ENCODE measurements around the gene SKAP1.

Gene SKAP1

DNA sequence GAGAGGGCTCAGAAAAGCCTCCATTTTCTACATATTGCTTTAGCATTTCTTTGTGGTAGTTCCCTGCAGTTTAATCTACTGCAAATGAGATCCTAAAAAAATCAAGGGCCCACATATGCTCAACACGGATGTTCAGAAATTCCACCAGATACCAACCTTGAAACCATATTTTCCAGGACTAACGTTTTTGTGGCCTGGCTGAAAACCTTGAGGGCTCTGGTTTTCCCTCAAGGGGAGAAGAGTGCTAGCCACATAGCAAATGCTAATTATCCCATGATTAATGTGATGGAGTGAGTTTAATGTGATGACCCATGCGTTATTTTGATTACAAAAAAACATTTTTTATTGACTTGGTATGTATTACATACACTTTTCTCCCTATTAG lies 253.6 kb downstream of the SKAP1 start:
- Histone ChIP-seq H3K27me3 (ENCODE audit: low read depth, low read length) (no peaks in the 10 kb centered on the region), H3K4me1 (ENCODE audit: low read length) (peaks cover 46% of the 10 kb centered on the region), H2AFZ (ENCODE audit: low read depth, low read length) (no peak overlapping the region), H3K9me3 (ENCODE audit: insufficient read depth, low read length) (no peaks in the 10 kb centered on the region), H3K79me2 (ENCODE audit: low read length) (no peaks in the 10 kb centered on the region), H3K9ac (ENCODE audit: low read length) (no peak overlapping the region), H3K4me2 (ENCODE audit: low read length) (no peak overlapping the region), H4K20me1 (ENCODE audit: insufficient read depth, low read length) (no peaks in the 10 kb centered on the region), H3K4me3 (ENCODE audit: low read length) (no peak overlapping the region), H3K36me3 (replicated peaks; ENCODE audit: low read depth, low read length) (no peaks in the 10 kb centered on the region), H3K27ac (ENCODE audit: low read length) (no peak overlapping the region)
- TF ChIP-seq, protein P1, sequence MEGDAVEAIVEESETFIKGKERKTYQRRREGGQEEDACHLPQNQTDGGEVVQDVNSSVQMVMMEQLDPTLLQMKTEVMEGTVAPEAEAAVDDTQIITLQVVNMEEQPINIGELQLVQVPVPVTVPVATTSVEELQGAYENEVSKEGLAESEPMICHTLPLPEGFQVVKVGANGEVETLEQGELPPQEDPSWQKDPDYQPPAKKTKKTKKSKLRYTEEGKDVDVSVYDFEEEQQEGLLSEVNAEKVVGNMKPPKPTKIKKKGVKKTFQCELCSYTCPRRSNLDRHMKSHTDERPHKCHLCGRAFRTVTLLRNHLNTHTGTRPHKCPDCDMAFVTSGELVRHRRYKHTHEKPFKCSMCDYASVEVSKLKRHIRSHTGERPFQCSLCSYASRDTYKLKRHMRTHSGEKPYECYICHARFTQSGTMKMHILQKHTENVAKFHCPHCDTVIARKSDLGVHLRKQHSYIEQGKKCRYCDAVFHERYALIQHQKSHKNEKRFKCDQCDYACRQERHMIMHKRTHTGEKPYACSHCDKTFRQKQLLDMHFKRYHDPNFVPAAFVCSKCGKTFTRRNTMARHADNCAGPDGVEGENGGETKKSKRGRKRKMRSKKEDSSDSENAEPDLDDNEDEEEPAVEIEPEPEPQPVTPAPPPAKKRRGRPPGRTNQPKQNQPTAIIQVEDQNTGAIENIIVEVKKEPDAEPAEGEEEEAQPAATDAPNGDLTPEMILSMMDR (IDR thresholded peaks at IDR 0.05; ENCODE audit: low read depth, low read length): no peak
- TF ChIP-seq EZH2phosphoT487 (IDR thresholded peaks at IDR 0.05; ENCODE audit: low read depth): no peak

DNA sequence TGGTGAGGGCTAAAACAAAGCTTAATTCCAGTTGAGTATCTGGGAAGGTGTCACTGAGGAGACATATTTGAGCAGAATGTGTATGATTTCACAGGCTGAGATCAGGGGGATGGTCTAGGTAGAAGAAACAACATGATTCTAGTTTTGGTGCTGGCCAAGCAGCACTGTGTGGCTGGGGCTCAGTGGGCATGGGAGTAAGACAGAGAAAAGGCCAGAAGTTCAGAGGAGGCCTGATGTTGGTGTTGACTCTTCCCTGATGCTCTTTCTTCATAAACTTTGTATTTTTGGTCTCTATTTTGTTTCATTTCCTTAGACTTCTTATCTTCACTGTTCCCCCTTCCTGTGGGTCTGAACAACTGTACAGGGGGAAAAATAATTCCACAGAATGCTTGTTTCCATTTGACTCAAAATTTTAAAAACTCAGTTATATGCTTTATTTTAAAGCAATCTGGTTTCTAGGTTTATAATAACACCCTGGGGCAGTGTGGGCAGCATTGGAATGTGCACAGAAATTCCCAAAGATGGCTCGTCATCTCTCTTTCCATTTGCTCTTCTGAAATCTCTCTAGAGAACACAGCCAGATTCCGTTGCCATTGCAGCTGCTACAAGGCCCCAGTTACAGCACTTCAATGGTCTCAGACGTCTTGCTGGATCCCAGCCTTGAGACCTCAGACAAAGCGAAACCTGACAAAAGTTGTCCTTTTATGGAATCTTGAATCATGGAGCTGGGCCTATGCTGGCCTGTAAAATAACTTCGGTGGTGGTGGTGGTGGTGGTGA lies 254.1 kb downstream of the SKAP1 start:
- Histone ChIP-seq H2AFZ (ENCODE audit: low read depth, low read length) (no peak overlapping the region), H3K27ac (ENCODE audit: low read length) (peak overlapping the region; percentile 16; the same call in 1 of the 2 replicates), H3K9ac (ENCODE audit: low read length) (no peak overlapping the region), H3K36me3 (replicated peaks; ENCODE audit: low read depth, low read length) (no peaks in the 10 kb centered on the region), H3K79me2 (ENCODE audit: low read length) (no peaks in the 10 kb centered on the region), H3K27me3 (ENCODE audit: low read depth, low read length) (no peaks in the 10 kb centered on the region), H3K4me2 (ENCODE audit: low read length) (peak overlapping the region; percentile 82), H3K4me1 (ENCODE audit: low read length) (peaks cover 46% of the 10 kb centered on the region), H3K4me3 (ENCODE audit: low read length) (peak overlapping the region; percentile 47; the same call in 1 of the 2 replicates), H4K20me1 (ENCODE audit: insufficient read depth, low read length) (no peaks in the 10 kb centered on the region), H3K9me3 (ENCODE audit: insufficient read depth, low read length) (no peaks in the 10 kb centered on the region)
- no peak for TF ChIP-seq EZH2phosphoT487 (IDR thresholded peaks at IDR 0.05; ENCODE audit: low read depth)
- TF ChIP-seq, protein P1 (IDR thresholded peaks at IDR 0.05; ENCODE audit: low read depth, low read length): no peak

DNA sequence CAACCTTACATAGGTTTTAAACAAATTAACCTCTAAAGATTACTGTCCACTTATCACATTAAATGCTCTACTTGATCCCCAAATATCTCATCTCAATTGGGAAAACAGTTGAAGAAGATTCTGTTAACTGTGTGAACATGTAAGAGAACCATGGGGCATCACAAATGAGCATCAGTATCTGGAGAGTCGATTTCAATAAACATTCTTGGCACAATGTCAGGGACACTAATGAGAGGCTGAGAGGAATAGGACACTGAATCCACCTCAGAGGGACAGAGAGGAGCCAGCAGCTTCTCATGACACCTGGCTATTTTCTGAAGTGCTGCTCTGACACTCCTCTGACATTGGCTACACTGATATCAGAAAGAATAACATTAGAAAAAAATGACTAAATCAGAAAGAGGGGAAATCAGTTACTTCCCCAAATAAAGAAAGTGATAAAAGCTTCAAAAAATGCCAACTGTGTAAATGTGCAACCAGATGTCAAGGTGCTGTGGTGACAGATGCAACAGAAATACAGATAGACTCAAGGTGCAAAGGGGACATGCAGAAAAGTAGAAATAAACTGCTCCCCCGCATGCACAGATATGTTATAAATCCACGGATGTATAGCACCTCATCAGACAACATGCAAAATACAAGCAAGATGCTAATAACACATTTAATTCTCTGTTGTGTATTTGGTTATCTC lies 255.0 kb downstream of the SKAP1 start:
- Histone ChIP-seq H3K4me1 (ENCODE audit: low read length) (peaks cover 45% of the 10 kb centered on the region), H3K27me3 (ENCODE audit: low read depth, low read length) (no peaks in the 10 kb centered on the region), H4K20me1 (ENCODE audit: insufficient read depth, low read length) (no peaks in the 10 kb centered on the region), H3K79me2 (ENCODE audit: low read length) (no peaks in the 10 kb centered on the region), H3K27ac (ENCODE audit: low read length) (peak overlapping the region; percentile 16), H3K4me2 (ENCODE audit: low read length) (peak overlapping the region; percentile 82), H2AFZ (ENCODE audit: low read depth, low read length) (no peak overlapping the region), H3K4me3 (ENCODE audit: low read length) (peak overlapping the region; percentile 47), H3K9ac (ENCODE audit: low read length) (peak overlapping the region; percentile 19; the same call in 1 of the 2 replicates), H3K36me3 (replicated peaks; ENCODE audit: low read depth, low read length) (no peaks in the 10 kb centered on the region), H3K9me3 (ENCODE audit: insufficient read depth, low read length) (no peaks in the 10 kb centered on the region)
- TF ChIP-seq, protein P1 (IDR thresholded peaks at IDR 0.05; ENCODE audit: low read depth, low read length): no peak
- TF ChIP-seq EZH2phosphoT487 (IDR thresholded peaks at IDR 0.05; ENCODE audit: low read depth): no peak
